Activated CD4-positive, alpha-beta T cell treated with anti-CD3 and anti-CD28 coated beads, Interleukin-2, Interleukin-6, amounts not matched to agents 100 ng/mL and 50 ng/mL, durations not matched to agents 16 hours and 8 hours (primary cell): ENCODE data around the gene NINL.

Experiments used
- DNase-seq: peaks from one replicate; pipeline ENCODE4 v3.0.0-alpha.2; 2020

The NINL gene

DNA sequence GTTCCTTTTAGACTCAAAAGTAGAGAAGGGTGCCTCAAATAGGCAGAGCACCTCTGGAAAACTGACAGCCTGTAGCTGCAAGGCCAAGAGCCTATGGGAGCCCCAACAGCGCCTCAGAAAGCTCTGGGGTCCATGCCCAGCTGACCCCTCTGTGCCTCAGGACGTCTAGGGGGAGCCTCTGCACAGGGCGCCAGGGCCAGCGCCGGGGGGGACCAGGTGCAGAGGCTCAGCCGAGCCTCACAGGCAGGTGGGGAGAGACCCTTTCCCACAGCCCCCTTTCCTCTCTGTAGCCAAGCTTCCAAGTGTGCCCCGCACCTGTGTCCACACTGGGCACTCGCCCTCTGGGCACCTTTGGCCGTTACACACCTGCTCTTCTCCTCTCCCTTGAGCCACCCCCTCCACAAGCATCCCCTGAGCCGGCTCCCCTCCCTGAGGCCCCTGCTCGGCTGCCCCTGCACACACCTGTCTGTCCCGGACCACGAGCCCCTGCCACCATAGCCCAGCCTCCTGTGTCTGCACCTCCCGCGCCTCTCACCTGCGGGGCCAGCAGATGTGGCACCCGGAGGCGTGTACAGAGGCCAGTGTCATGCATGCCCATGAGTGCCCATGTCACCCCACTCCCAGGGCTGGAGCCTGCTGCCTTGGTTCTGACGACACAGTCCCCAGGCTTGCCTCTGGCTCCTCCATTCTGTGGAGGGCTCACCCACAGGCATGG, 124.6 kb downstream of the NINL start:
- DNase-seq = no peak

- DNase-seq = no peak
These were observed 125.3 kb downstream of the NINL start for GRCh38 chr20:25459916-25460535.

- no peak for DNase-seq
These were observed 126.1 kb downstream of the NINL start for GRCh38 chr20:25459111-25459830.

- DNase-seq = no peak
These were observed 127.2 kb downstream of the NINL start for GRCh38 chr20:25457886-25458680.

- no peak for DNase-seq
These were observed 131.0 kb downstream of the NINL start for GRCh38 chr20:25454153-25454900.

DNA sequence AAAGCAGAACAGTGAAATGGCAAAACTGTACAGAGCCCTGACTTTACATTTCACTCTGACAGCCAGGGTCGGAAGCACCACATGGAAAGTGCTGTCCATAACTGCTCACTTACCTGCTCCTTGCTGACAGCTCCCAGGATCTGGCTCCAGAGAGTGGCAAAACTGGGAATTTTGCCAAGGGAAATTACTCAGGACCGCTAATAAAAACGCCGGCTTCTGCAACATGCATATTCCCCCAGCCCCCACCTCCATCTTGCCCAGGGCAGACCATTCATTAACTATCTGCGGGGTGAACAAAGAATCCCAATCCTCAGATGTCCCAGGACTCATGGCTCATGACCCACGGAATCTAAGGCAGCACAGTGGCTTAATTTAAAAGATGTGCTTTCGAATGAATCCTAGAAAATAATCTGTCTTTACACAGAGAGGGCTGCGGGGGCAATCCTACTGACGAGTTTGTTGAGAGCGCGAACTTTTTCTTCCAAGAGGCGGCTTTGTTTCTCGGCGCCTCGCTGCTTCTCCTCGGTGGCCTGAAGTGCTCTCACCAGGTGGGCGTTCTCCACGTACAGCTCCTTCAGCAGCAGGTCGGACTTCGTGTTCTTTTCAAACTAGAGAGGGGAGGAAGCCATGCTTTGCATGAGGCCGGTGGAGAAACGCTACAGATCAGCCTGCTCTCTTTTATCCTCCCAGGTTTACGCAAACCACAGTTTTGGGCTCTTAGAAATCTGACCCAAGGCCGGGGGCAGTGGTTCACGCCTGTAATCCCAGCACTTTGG, 132.1 kb downstream of the NINL start:
- DNase-seq = no peak

- no peak for DNase-seq
These were observed 133.0 kb downstream of the NINL start for GRCh38 chr20:25452333-25452732.

GRCh38 chr20:25447671-25448070, 137.7 kb downstream of the NINL start:
- DNase-seq = no peak

DNA sequence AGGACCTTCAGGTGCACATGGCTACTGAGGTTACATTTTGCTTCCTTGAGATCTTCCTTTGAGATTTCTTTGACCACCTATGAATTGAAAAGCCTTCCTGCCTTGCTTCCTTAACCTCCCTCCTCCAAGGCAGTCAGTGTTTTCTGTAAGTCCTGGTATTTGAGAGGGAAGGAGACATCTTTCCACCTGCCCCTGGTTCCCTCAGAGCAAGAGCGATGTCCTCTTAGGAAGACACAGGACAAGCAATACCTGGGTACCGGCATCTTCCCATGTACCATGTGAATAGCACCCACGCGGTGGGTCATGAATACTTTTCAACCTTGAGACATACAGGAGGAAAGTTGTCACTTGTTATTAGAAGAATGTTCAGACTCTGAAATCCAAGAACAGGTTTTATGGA, 140.8 kb downstream of the NINL start:
- DNase-seq = no peak

- no peak for DNase-seq
These were observed 146.0 kb downstream of the NINL start for GRCh38 chr20:25439328-25439727.

DNA sequence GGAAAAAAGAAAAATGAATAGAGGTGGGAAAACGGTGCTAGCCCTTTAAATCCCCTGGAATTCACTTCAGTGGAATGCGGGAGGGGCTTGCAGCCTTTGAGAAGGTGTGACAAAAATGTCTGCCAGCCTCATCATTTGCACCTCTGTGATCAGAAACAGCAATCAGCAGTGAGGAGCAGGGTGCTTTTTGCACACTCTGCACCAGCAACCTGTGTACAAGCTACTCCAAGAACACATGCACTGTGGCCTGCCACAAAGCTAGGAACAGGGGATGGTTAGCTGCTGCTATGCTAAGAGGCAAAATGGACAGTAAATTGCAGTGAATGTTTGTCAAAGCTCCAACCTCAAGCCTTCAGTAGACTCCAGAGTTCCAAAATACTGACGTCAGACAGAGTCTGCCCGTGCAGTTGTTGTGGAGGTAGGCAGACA, 148.2 kb downstream of the NINL start:
- DNase-seq = no peak

DNA sequence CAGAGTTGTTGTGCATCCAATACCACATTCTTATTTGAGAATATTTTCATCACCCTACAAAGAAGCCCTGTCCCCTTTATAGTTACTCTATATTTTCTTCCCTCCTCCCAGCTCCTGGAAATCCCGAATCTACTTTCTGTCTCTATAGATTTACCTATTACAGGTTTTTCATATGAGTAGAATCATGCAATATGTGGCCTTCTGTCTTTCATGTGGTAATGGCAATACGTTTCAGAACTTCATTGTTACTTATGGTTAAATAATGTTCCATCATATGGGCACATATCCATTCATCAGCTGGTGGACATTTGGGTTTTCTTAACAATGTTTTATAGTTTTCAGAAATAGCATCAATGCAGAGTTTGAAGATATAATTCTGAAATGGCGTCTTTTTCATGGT, 160.8 kb downstream of the NINL start:
- DNase-seq = no peak

GRCh38 chr20:25422032-25422431, 163.3 kb downstream of the NINL start:
- DNase-seq = no peak

GRCh38 chr20:25421102-25421501, 164.2 kb downstream of the NINL start:
- DNase-seq = no peak

- DNase-seq = peak; percentile 6
These were observed 166.6 kb downstream of the NINL start for GRCh38 chr20:25418776-25419175.

DNA sequence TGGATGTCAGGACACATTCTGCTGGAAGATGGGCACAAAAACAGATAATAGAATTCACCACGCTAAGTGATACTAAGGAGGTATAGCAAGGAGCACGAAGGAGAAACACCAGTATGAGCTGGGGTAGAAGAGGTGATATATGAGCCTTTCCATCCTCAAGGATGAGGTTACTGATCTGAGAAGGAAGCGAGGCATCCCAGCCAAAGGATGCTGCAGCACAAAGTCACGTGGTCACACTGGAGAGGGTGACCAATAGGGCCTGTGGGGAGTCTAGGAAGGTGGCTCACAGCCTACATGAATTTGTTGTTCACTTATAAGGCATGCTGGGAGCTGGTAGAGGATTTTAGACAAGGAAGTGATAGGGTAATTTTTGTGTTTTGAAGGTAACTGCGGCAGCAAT, 176.4 kb downstream of the NINL start:
- DNase-seq = no peak

- peak; percentile 12 for DNase-seq
These were observed 177.2 kb downstream of the NINL start for GRCh38 chr20:25408170-25408547.

- peak; percentile 95 for DNase-seq
These were observed 177.8 kb downstream of the NINL start, which contains the start of gene GINS1 for GRCh38 chr20:25407311-25408169. Gene GINS1 (plus strand): TSS chr20:25407673. CDS start chr20:25407821, 148 bp downstream.
